Measurements from ENCODE around the gene ITGA4.

DNA sequence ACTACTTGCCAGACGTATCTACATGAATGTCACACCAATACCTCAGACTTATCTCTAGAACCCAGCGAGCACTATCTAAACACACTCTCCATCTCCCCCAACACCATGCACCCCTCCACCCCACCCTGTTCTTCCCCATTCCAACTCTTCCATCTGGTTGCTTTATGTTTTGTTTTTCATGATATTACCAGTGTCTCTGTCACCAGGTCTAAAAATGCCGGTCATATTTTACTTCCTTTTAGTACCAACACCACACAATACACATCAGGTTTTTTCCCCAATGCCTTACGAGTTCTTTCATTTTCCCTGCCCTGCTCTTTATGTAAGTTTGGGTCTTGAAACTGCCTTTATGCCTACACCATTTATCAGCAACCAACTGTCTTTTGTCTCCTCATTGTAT, 10.2 kb upstream of the ITGA4 start:
- TF ChIP-seq POLR2A (IDR thresholded peaks at IDR 0.05; ENCODE audit: low read depth, low read length) = no peak
- no peak for TF ChIP-seq POLR2AphosphoS5 (IDR thresholded peaks at IDR 0.05; ENCODE audit: low read depth, low read length)

All from GM12892 (cell line).